Cardiac muscle cell (in vitro differentiated cells and primary cell): ENCODE results near the gene SRSF7. TPM values are rescaled to one million over a fixed set of nuclear protein-coding genes. Genes with fewer than 3 reads are reported as not detected.
"Not testable (repeated sequence)": the region's sequence is repeated elsewhere in the genome, so short reads cannot be mapped to it uniquely, and the experiment has no call there.

Experiments
- DNase-seq, 2 donors: peaks; one replicate each; pipeline versions ENCODE4 v3.0.0 to v3.0.0-alpha.2; 2010 to 2017; ENCODE audit warnings: low read depth in 1 of 2, low spot score in 1 of 2
- H3K27ac ChIP-seq: fragments of 200-600 bp; sonication (generic); 2 replicates; pipeline ENCODE4 v1.5.1; 2016
- H3K27me3 ChIP-seq: fragments of 200-600 bp; sonication (generic); 2 replicates; pipeline ENCODE4 v1.6.0; 2016; ENCODE audit warnings: control low read depth
- H3K36me3 ChIP-seq: fragments of 200-600 bp; sonication (generic); 2 replicates; pipeline ENCODE4 v1.5.1; 2016; ENCODE audit warnings: control low read depth
- H3K4me1 ChIP-seq: fragments of 200-600 bp; sonication (generic); 2 replicates; pipeline ENCODE4 v1.8.1; 2017; ENCODE audit warnings: low read depth, mild to moderate bottlenecking, mixed run types
- H3K4me3 ChIP-seq: fragments of 200-600 bp; sonication (generic); 2 replicates; pipeline ENCODE4 v1.5.1; 2016; ENCODE audit warnings: mild to moderate bottlenecking
- H3K9me3 ChIP-seq: fragments of 200-600 bp; sonication (generic); 2 replicates; pipeline ENCODE4 v1.5.1; 2017; ENCODE audit warnings: low read depth, mild to moderate bottlenecking, control low read depth
- polyA plus RNA-seq: library from polyadenylated mRNA; unstranded; fragments of >200 nt; fragmentation: Nextera tagmentation; extraction: Ambion mirVana; gene quantifications from 2 replicates; pipeline ENCODE4 v1.2.1, GENCODE V29; 2016
- total RNA-seq: library from RNA; depleted of rRNA; stranded (reverse); fragments of >200 nt; gene quantifications from 2 replicates; pipeline ENCODE4 v1.2.3, GENCODE V29; 2016
- TF ChIP-seq, protein P1 (sequence below): IDR thresholded peaks from 2 replicates; pipeline ENCODE4 v1.5.1; 2012; ENCODE audit warnings: low read depth, mild to moderate bottlenecking, low read length

Gene SRSF7
- total and polyA plus RNA-seq, 2 experiments from 2014 or later: 118 to 136 TPM

DNA sequence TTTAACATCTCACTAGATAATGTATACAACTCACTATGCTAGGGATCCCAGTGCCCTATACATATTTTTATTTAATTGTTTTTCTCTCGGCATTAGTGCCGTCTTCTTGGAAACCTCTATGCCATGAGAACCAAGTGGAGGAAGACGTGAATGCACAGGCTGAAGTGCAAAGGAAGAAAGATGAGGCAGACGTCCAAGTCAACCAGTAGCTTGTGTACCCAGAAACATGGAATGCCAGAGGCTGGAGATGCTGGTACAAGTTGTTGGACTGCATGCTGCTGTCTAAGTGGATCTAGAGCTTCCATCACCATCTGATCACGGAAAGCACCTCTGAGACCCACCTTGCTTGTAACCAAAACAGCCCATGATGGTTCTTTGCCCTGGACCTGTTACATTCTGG, 14.4 kb upstream of the SRSF7 start:
- Histone ChIP-seq H3K4me3 (no peak overlapping the region), H3K4me1 (peaks cover 3% of the 10 kb centered on the region), H3K9me3 (no peaks in the 10 kb centered on the region), H3K27ac (no peak overlapping the region), H3K27me3 (no peaks in the 10 kb centered on the region), H3K36me3 (no peaks in the 10 kb centered on the region)
- DNase-seq: peak in 1 of 2 donors; percentile 35
- TF ChIP-seq, protein P1, sequence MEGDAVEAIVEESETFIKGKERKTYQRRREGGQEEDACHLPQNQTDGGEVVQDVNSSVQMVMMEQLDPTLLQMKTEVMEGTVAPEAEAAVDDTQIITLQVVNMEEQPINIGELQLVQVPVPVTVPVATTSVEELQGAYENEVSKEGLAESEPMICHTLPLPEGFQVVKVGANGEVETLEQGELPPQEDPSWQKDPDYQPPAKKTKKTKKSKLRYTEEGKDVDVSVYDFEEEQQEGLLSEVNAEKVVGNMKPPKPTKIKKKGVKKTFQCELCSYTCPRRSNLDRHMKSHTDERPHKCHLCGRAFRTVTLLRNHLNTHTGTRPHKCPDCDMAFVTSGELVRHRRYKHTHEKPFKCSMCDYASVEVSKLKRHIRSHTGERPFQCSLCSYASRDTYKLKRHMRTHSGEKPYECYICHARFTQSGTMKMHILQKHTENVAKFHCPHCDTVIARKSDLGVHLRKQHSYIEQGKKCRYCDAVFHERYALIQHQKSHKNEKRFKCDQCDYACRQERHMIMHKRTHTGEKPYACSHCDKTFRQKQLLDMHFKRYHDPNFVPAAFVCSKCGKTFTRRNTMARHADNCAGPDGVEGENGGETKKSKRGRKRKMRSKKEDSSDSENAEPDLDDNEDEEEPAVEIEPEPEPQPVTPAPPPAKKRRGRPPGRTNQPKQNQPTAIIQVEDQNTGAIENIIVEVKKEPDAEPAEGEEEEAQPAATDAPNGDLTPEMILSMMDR: no peak

DNA sequence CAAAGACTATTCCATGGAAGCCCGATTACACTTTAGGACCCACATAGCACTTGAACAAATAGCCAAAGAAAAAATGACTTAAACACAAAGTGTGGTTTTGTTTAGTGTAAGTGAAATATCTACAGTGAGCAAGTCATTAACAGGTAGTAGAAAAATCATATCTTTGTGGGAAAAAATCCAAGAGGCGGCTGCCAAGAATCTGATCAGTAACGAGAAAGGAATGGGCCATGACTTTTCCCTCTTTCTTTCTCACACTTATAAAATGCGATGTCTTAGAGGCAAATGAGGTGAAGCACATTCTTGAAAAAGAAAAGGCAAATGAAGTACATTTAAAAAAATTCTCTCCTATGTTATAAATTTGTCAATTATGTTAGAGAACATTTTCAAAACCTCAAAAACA, 14.0 kb upstream of the SRSF7 start:
- TF ChIP-seq, protein P1: no peak
- Histone ChIP-seq H3K4me3 (no peak overlapping the region), H3K27me3 (no peaks in the 10 kb centered on the region), H3K4me1 (peaks cover 2% of the 10 kb centered on the region), H3K27ac (no peak overlapping the region), H3K36me3 (no peaks in the 10 kb centered on the region), H3K9me3 (no peaks in the 10 kb centered on the region)
- peak in 1 of 2 donors; percentile 82 for DNase-seq

DNA sequence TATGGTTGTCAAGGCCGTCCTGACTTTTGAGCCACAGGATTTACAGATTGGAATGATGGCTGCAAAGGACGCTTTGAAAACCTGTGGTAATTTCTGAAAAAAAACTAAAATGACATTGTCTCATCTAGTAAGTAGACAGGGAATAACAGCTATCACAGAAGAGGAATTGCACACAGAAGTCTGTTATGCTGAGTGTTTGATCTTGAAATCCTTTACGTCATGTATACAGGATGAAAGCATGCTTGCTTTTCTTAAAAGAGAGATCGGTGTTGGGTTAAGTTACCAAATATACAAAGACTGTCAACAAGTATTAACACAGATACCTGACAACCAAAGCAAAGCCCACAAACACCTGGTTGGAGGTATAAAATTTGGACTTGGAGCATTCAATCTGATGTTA, 12.6 kb upstream of the SRSF7 start:
- TF ChIP-seq, protein P1: no peak

DNA sequence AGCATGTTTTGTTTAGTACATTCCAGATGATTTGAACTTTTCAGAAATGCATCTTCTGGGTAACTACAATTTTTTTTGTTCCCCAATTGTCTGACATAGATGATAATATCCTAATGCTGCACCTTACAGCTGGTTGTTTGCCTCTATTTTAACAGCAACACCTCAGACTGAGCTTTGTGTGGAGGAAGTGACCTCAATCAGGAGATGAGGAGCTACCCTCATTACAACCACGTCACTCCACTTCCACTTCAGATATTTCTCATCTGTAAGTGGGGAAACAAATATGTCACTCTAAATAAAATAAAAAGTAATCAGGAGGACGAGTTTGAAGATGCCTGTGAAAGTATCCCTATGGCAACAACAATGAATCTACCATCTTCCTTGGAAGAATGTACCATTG, 12.1 kb upstream of the SRSF7 start:
- H3K27ac ChIP-seq: no peak overlapping the region
- TF ChIP-seq, protein P1: no peak
- no peak for DNase-seq
- no peak overlapping the region for H3K4me3 ChIP-seq
- no peaks in the 10 kb centered on the region for H3K27me3 ChIP-seq
- H3K4me1 ChIP-seq: no peaks in the 10 kb centered on the region
- no peaks in the 10 kb centered on the region for H3K9me3 ChIP-seq
- H3K36me3 ChIP-seq: no peaks in the 10 kb centered on the region

More for the DNA sequence above, 12.6 kb upstream of the SRSF7 start:
- H3K27ac ChIP-seq: no peak overlapping the region
- no peaks in the 10 kb centered on the region for H3K4me1 ChIP-seq
- H3K36me3 ChIP-seq: no peaks in the 10 kb centered on the region
- no peak overlapping the region for H3K4me3 ChIP-seq
- no peaks in the 10 kb centered on the region for H3K9me3 ChIP-seq
- DNase-seq: no peak
- no peaks in the 10 kb centered on the region for H3K27me3 ChIP-seq

DNA sequence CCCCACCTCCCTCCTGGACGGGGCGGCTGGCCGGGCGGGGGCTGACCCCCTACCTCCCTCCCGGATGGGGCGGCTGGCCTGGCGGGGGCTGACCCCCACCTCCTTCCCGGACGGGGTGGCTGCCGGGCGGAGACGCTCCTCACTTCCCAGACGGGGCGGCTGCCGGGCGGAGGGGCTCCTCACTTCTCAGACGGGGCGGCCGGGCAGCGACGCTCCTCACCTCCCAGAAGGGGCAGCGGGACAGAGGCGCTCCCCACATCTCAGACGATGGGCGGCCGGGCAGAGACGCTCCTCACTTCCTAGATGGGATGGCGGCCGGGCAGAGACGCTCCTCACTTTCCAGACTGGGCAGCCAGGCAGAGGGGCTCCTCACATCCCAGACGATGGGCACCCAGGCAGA, 4.7 kb upstream of the SRSF7 start:
- not testable (repeated sequence) for H3K4me1 ChIP-seq, H3K27me3 ChIP-seq, DNase-seq, H3K4me3 ChIP-seq, H3K27ac ChIP-seq, H3K36me3 ChIP-seq, H3K9me3 ChIP-seq

DNA sequence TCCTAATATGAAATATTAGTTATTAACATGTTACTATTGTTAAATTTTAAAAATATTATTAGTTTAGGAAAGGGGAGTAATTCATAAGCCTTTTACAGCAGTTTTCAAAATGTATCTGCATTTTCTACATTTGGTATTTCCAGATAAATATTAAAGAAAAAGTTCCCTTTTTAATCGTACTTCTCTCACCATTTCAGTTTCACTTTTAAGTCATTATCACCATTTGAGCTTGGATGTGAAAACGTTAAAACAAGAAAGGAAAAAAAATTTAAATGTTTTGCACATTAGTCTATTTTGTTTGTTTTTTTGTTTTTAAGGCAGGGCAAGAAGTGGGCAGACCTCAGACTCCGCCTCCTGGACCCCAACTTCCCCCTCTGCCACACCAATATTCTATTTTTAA, 3.3 kb upstream of the SRSF7 start:
- no peak for DNase-seq
- no peak overlapping the region for H3K4me3 ChIP-seq
- H3K27me3 ChIP-seq: no peaks in the 10 kb centered on the region
- peaks cover under 1% of the 10 kb centered on the region for H3K36me3 ChIP-seq
- TF ChIP-seq, protein P1: no peak
- H3K27ac ChIP-seq: no peak overlapping the region
- no peaks in the 10 kb centered on the region for H3K9me3 ChIP-seq
- peaks cover 10% of the 10 kb centered on the region for H3K4me1 ChIP-seq
